ENCODE results near the gene TPK1.

DNA sequence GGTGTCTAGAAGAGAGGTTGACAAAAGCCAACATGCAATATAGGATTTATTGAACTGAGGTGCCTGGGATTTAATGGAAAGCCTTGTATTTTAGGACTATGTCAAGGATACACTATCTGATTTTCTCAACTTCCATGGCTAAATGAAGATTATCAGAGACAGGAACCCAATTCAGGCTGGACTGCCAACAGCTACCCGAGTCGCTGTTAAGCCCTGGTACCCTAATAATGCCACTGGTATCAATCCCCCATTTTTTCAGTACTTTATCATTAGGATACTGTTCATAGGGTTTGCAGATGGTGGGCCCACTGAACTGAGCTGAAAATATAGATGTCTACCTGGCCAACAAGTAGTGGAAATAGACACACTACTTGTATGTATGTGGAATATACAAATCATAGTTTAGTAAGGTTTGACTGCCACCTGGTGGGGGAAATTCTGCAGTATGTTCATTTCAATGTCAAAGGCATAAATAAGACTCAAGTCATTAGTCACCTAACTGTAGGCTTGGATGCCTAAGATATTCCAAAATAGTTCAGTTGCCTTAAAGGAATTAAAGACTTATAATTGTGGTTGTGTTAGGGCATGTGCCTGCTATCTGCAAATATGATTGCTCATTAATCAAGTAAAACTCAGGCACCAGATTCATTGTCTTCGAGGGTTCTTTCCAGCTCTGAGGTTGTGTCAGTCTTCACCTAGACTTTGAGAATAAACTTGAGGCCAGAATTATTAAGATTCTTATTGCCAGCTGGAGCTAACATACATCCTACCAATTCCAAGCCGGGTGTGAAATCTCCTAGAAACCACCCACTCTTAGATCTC lies 398.3 kb downstream of the TPK1 start:
- TF ChIP-seq, protein P1, sequence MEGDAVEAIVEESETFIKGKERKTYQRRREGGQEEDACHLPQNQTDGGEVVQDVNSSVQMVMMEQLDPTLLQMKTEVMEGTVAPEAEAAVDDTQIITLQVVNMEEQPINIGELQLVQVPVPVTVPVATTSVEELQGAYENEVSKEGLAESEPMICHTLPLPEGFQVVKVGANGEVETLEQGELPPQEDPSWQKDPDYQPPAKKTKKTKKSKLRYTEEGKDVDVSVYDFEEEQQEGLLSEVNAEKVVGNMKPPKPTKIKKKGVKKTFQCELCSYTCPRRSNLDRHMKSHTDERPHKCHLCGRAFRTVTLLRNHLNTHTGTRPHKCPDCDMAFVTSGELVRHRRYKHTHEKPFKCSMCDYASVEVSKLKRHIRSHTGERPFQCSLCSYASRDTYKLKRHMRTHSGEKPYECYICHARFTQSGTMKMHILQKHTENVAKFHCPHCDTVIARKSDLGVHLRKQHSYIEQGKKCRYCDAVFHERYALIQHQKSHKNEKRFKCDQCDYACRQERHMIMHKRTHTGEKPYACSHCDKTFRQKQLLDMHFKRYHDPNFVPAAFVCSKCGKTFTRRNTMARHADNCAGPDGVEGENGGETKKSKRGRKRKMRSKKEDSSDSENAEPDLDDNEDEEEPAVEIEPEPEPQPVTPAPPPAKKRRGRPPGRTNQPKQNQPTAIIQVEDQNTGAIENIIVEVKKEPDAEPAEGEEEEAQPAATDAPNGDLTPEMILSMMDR (IDR thresholded peaks at IDR 0.05; ENCODE audit: low read depth, low read length, poor library complexity, severe bottlenecking): peak; percentile 93
- no peak for TF ChIP-seq EZH2phosphoT487 (IDR thresholded peaks at IDR 0.05; ENCODE audit: borderline replicate concordance, low read length)

Data from DOHH2 (cell line).